Stimulated activated CD8-positive, alpha-beta memory T cell treated with anti-CD3 and anti-CD28 coated beads, Interleukin-7, amount 100 ng/mL, for 24 hours (primary cell): ENCODE data around the gene FAH.

ENCODE experiments used
- DNase-seq: peaks from one replicate; pipeline ENCODE4 v3.0.0-alpha.2; 2020; ENCODE audit warnings: low read depth

Gene FAH

DNA sequence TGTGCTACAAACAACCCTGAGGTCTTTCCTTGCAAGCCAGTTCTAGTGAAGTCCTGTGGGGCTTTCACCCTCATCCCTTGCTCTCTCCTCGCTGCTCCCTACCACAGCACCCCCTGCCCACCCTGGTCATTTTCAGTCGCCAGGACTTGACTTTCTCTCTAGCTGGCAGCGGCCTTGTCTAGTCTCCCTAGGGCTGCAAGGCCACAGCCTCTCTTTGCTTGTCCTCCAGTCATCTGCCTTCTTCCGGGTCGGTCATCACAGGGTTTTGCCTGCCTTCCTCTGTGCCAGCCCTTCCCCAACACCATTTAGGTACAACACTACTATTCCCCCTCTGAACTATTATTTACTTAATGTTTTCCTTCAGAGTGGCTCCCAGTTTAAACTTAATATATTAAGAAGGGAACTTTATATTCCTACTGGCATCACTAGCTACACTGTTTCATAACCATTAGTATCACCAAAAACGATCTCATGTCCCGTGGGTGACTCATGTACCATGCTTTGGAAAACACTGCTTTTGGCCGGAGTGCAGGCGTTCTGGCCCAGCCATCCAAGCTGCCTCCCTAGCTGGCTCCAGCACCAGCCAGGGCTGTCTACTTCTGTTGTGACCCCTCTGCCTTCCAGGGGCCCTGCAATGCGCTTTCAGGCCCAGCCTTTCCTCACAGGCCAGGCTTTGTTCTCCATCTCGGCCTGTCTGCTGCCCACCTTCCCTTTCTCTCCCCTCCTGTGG, 21.4 kb downstream of the FAH start:
- no peak for DNase-seq

DNA sequence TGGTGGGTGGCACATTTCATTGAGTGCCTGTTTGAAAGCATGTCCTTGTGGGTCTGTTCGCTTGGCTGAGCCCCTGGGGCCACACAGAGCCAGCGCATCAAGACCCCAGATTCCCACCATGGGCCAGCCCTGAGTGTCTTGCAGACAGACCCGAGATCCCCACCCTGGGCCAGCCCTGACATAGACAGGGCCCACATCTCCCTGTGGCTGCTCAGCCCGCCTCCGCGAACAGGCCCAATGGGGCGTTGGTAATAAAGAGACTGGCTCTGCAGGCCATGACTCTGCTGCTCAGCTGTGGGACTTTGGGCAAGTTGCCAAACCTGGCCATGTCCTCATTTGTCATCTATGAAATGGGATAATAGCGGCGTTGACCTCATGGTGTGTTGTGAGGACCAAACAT, 22.6 kb downstream of the FAH start:
- DNase-seq, result no peak

DNA sequence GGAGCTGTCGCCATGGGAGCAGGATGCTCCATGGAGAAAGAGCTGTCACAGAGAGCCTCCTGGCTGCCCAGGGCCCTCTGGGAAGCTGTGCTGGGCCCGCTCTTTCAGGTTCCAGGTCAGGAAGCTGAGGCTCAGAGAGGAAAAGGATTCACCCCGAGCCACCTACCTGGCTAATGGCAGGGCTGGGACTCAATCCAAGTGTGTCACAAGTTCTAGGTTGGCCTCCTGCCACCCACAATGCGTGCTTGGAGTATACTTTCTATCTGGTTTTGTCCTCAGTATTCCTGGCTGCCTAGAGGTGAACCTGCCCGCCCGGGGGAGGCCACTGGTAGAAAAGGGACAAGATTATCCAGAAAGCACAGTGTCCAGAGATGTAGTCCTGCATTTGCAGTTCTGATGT, 23.6 kb downstream of the FAH start:
- no peak for DNase-seq

DNA sequence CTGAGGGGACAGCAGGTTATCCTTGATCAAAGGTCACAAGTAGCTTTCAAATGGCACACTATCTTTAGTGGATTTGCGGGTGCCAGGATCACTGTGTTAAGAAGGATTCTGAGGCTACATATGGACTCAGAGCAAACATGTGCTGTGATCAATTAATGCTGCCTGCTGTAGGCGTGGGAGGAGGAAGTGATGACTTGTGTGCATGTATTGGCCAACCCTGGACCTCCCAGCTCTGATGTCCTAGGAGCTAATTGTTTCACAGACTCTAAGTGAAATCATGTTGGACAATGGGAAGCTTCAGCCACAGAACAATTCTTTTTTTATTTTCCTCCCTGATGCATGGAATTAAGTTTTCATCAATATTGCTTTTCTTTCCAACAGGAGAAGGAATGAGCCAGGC, 24.4 kb downstream of the FAH start:
- DNase-seq, result no peak

DNA sequence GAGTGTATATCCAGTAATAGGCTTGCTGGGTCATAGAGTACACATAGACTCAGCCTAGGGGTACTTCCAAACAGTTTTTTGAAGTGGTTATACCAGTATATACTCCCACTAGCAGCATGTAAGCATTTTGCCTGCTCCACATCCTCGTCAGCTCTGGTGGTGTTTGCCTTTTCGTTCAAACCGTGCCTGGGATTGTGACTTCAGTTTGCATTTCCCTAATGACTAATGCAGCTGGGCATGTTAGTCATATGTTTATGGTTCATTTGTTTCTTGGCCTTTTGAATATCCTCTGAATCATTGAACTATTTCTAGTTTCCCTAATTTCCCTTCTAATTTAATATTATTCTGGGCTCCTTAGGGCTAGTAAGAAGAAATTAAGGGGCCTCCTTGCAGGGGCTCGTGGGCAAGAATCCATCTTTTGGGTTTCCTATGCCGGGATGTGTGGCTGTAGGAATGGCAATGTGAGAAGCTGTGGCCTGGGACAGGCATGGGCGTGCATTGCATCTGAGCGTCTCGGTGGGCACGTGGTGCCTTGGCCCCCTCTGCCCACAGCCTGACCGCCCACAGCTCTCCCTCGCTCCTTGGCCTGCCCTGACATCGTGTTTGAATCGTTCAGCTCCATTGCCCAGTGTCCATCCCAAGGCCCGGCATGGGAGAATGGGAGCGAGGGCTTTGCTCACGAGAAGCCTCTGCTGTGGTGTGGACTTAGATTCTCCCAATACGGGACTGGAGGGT, 26.4 kb downstream of the FAH start:
- no peak for DNase-seq

DNA sequence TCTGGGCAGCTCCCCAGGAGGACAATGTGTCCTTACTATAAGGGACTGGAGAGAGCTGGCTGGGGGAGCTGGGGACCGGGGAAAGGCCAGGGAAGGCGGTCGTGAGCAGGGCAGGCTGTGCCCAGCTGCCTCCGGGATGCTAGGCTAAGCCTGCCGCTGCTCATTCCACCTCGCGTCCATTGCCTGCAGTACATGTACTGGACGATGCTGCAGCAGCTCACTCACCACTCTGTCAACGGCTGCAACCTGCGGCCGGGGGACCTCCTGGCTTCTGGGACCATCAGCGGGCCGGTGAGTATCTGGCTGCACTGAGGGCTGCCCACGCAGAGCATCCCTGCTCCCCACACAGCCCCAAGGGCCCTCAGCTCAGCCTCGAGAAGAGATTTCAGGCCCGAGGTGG, 27.1 kb downstream of the FAH start:
- DNase-seq, result no peak

DNA sequence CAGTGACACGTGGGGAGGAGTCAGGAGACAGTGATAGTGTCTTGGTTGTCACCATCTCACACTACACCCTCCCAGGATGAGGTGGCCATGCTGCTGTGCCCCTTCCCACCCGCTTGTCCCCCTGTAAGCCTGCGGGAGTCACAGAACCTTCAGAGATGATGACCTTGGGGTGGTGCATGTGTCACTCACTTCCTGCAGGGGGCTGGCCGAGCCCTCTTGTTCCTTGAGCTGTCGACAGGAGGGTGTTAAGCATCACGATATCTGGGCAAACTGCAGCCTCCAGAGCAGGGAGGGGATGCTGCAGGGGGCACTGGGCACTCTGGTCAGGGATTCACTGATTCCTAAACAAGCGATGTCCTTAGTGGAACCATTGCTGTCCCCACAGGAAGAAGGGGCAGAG, 27.7 kb downstream of the FAH start:
- no peak for DNase-seq

DNA sequence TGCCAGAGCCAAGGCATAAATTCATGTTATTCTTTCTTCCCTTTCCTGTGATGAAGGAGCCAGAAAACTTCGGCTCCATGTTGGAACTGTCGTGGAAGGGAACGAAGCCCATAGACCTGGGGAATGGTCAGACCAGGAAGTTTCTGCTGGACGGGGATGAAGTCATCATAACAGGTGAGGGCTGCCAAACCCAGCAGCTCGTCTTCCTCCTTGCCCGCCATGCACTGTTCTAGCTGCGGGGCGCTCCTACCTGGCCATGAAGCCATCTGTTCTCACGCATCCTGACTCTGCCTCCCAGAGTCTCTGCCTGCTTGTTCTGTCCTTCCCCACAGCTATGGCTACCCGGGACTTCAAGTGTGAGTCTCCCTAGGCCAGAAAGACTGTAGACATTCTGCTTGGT, 28.2 kb downstream of the FAH start:
- DNase-seq, result no peak

DNA sequence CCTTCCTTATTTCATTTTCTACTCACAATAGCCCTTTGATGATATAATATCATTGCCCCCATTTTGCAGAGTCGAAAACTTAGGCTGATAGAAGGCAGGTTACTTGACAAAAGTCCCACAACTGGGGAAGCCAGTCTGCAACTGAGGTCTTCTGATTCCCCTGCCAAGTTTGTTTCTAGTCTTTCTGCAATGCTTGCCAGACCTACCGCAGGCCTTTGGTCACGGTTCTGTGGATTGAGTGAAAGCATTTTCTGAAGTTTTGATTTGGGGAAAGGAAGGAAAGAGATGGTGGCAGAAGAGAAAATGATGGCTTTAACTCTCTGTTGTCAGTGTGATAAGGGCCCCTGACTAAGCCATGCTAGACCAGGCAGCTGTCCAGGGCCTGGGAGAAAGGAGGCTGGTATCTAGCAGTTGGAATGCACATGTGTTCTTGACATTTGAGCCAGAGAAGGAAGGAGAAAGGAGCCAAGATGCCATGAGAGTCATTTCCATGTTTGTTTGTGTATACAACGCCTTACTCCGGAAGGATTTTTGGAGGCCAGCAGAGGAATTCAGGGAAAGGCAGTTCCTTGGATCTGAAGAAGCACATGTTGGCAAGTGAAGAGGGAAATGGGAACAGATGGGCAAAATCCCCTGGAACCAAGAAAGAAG, 29.9 kb downstream of the FAH start:
- DNase-seq, result no peak

DNA sequence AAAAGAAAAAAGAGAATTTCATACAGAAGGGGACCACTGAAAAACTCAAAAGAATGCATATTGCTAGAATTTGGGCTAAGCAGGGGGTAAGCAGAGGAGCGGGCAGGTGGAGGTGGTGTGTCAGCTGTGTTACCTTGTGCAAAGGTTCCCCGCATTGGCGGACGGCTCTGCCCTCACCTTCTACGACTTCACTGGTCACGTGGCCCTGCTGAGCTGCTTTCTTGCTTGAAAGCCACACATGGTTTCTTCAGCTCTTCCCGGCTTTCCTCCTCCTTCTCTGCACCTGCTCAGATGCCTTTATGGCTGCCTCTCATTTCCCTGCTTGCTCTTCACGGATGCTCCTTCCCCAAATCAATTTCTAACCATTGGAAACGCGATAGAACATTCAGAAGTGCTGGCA, 30.5 kb downstream of the FAH start:
- no peak for DNase-seq

DNA sequence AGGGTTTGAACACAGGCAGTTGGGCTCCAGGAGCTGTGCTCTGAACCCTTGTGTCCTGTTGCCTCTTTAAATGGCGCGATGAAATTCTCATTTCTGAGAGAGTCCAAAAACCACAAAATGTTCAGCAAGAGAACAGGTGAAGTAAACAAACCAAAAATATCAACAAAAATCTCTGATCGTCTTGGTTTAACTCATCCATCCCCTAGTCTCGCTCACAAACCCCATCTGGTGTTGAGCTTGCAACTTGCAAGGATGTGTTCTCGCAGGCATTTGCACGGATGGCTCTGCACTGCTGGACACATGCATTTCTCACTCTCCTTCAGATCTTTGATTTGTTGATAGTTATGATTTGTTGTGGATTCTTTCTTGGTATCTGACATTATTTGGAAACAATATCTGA, 31.1 kb downstream of the FAH start:
- no peak for DNase-seq

DNA sequence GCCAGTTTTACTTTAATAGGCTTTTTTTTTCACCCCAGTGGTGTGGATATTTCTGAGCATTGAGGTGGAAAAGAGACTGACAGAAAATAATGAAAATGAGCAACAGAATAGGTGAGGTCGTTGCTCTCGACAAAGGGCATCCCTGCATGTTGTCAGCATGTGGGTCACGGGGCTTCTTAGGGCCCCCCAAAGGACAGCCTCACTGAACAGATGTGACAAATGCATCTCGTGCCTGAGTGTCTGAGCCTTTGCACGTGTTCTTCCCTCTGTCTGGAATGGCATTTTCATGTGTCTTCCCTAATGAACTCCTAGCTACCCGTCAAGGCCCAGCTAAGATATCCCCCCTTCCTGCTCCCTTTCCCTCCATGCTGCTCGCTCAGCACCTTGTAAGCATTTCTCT, 31.8 kb downstream of the FAH start:
- no peak for DNase-seq

DNA sequence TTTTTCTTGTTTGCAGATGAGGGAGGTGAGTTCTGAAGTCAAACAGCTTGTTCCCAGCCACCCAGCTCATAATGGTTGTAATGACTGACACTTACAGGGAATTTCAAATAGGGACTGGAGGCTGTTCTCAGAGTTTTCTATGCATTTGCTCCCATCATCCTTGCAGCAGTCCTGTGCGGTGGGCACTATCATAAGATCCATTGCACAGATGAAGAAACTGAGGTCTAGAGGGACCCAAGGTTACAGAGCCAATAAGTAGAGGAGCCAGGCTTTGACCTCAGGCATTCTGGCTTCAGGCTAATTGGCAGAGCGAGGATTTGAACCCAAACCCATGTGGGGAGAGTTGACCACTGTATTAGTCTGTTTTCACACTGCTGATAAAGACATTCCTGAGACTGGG, 32.4 kb downstream of the FAH start:
- no peak for DNase-seq

DNA sequence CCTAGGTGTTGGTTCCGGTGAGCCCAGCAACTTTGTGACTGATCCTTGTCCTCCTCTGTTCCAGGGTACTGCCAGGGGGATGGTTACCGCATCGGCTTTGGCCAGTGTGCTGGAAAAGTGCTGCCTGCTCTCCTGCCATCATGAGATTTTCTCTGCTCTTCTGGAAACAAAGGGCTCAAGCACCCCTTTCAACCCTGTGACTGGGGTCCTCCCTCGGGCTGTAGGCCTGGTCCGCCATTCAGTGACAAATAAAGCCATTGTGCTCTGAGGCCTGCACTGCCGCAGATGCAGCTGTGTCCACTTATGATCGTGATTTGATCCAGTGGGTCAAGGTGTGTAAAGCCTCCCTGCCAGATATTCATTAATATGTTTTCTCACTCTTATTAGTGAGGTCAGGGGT, 33.3 kb downstream of the FAH start:
- no peak for DNase-seq

DNA sequence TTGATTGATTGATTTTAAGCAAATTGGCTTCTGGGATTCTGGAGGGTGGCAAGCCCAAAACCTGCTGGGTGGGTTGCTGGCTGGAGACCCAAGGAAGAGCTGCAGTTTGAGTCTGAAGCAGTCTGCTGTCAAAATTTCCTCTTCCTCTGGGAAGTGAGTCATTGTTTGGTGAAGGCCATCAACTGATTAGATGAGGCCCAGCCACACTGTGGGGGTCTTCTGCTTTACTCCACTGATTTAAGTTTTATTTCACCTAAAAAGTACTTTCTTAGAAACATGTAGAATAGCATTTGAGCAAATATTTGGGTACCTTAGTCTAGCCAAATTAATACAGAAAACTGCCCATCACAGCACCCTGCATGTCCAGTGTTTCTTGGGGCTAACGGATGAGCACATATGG, 33.8 kb downstream of the FAH start:
- DNase-seq, result no peak

DNA sequence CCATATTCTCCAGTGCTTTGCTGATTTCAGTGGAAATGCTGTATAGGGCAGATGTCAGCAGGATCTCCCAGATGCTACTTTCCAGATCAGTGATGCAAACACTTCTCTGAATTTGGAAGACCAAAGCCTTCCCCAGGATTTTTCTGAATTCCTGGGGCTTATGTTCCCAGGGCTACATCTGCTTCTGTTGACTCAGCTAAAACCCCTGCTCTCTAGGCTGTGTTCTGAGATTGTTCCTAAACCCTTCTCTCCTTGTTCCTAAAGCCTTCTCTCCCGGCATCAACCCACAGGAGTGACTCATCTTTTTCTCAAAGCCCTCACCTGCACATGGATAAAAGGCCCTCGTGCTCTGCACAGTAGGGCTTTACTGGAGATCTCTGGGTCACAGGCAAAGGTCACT, 35.5 kb downstream of the FAH start:
- no peak for DNase-seq

DNA sequence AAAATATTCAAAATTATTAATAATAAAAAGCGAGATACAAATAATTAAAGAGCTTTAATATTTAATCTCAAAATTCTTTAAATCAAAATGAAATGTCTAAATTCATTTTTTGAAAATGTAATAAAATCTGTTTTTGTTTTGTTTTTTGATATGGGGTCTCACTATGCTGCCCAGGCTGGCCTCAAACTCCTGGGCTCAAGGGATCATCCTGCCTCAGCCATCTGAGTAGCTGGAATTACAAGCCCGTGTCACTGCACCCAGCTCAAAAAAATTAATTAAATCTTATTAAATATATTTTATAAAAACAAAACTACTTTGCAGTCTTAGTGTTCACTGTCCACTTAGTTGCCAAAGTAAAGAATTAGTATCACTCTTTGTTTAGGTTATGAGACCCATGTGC, 38.4 kb downstream of the FAH start:
- no peak for DNase-seq

DNA sequence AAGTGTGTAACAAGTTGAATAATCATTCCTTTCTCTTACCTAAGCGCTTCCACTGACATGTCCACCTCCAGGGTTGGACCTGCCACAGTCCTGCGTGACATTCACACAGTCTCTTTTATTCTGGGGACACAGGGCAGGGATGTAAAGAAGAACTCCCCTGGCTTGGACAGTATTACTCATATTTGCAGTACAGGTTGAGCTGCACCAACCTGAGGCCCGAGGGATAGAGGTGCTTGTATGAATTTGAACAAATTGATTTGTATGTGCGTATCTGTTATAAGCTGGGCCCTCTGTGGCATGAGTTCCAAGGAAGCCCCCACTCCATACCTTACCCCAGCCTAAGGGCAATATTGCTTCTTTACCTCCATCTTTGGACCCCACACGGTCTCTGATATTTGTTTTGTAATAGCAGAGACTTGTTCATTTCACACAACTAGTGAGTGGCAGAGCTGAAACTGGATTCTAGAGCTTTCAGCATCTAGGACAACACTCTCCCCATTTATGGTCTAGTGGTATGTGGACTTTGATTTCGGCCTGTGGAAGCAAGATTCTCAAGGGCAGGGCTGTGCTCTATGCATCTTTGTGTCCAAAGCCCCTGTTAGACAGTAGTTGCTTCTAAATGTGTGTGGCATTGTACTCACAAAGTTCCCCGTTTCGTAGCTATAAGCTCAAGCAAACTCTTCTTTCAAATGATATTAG, 39.2 kb downstream of the FAH start:
- DNase-seq, result no peak

DNA sequence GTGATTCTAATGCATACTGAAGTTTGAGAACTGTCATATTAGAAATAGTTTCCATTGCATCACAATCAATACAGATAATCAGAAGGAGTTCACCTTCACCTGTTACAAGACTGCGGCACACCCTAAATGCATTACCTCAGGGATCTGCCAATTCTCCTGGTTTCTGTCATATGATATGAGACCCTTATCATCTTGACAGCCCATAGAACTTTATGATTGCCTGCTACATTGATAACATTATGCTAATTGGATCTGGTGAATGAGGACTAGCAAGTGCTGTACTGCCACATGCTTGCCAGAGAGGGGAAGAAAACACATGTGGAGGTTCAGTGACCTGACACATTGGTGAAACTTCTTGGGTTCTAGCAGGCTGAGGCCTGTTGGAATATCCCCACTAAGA, 41.4 kb downstream of the FAH start:
- DNase-seq, result no peak

DNA sequence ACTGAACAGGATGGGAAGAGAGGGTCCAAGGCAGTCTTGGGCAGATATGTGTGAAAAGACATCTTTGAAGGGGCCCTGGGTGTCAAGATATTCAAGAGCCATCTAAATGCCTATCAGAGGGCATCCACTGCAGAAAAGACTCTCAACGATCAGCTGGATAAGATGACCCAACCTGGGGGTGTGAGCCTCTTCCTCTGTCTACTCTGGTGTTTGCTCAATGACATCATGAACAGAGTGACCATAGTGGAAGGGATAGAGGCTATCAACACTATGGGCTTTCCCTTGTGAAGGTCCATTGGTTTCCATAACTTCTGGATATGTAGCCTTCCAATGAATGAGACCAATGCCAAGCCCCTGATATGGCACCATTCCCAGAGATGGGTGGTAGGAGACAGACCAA, 42.1 kb downstream of the FAH start:
- DNase-seq, result no peak

DNA sequence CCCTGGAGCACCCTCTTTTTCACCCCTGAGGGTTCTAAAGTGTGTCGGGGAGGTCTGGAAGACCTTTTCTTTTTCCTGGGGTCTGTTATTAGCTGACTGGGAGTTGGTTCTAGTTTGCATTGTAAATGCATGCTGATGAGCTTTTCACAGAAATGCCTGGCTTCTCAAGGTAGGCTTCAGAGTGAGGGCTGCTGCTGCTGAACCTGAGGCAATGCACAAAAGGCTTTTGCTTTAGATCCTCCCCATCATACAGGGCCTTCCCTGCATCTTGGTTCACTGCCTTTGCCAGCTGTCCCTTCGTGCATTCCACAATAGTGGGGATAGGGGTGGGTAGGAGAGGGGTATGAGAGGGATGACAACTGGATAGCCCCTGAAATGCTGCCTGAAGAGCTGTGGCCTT, 46.6 kb downstream of the FAH start:
- DNase-seq, result no peak

DNA sequence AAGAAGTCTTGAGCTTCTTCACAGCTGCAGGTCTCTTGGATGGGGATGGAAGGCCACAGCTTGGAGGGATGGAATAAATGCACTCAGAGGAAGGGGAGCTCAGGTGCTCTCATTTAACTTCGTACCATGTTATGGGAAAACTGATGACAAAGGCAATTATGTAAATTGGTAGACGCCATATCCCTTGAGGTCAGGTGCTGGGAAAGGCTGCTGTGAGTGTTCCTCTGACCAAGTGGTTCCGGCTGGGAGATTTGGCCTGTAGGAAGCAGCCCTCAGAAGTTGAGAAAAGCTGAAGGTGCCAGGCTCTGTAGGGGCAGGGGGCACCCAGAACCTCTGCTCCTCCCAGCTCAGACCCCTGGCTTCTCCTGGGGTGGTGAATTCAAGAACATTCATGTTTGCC, 47.1 kb downstream of the FAH start:
- no peak for DNase-seq
